GM18498 (cell line): ENCODE data around the gene HOTAIR.

Experiments used
- ATAC-seq: cut with Tn5 transposase; IDR thresholded peaks from one replicate; pipeline ENCODE4 v1.9.1; 2021; ENCODE audit warnings: mild to moderate bottlenecking, moderate library complexity; ENCODE audit not compliant: unreplicated experiment

The HOTAIR gene

DNA sequence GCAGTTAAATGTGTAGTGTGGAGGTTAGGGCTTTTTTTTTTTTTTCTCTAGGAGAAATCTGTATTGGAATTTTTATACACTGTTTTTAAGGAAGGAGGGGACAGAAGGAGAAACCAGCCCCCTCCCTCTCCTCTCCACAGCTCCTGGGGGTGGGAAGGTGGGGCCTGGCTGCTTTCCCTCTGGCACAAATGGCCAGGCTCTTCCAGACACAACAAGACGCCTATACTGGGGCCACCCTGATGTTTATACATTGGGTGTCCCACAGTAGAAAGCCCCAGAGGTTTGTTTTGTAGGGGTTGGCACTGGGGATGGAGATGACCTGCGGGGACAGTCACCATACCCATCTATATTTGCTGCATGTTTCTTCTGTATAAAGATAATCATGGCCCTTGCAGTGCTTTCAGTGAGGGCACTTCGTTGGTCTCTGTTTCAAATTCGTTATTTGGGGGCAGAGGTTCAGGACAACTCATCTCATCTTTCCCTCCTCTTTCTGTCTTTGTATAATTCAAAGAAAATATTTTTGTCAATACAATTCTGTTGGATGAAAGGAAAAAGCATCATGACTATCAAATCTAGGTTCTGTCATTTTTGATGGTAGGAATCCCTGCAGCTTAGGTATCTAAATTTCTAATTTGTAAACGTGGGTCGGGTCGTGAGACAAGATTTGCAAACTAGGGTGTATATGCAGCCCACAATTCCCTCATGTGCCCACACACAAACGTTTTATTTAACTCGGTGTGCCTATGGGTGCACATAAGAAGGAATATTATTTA, 2.3 kb upstream of the HOTAIR start:
- no peak for ATAC-seq

DNA sequence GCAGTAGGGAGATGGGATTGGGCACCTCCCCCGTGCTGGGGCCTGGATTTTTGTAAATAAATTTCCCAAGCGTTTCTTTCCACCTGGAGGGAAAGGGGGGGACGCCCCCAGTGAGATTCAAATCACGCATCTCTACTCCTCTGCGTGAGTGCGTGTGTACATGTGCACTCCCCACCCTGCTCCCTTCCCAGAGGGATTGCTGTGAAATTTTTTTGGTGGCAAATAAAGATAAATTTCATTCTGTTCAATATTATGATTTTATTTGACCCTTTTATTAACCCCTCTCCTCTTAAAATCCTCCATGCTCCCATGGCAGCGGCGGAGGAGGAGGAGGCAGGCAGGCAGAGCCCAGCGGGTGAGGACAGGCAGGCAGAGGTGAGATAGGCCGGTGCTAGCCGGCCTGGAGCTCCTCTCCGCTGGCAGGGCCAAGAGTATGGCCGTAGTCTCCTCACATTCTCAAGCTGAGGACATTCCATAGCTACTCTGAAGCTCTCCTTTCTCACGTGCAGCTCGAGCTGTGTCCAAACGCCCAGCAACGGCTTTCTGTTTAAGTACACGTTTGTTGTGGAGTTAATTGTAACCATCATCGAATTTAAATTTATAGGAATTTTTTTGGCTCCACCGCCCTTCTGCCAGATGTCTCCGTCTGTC, 1.5 kb upstream of the HOTAIR start:
- ATAC-seq, result no peak

DNA sequence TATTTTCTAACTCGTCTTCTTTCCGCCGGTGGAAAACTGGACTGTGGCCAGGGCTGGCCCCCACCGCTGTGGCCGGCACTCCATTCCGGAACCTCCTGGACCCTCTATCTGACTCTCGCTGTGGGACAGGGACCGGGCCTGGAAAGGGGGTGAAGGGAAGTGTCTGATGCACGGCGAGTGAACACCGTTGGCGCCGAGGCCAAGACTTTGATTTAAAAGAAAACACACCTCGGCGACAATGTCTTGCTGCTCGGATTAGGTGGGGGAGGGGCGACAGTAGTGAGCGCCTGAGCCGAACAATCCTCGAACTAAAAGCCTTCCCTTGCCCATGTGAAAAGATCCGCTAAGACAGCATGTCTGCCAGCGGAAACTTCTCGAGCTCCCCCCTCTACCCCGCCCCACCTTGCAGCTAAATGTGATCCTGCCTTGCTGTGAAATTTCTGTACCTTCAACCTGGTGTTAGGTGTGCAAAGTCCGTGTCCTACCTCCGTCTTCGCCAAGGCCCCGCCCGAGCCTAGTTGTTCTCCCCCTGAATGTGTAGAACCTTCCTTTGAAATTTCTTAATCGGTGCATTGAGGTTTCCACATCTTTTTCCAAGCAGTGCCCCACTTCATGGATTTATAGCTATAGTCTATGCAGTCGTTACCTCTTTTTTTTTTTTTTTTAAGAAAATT, 862 bp upstream of the HOTAIR start:
- no peak for ATAC-seq

GRCh38 chr12:53975064-53975471, 314 bp upstream of the HOTAIR start:
- ATAC-seq, result no peak

DNA sequence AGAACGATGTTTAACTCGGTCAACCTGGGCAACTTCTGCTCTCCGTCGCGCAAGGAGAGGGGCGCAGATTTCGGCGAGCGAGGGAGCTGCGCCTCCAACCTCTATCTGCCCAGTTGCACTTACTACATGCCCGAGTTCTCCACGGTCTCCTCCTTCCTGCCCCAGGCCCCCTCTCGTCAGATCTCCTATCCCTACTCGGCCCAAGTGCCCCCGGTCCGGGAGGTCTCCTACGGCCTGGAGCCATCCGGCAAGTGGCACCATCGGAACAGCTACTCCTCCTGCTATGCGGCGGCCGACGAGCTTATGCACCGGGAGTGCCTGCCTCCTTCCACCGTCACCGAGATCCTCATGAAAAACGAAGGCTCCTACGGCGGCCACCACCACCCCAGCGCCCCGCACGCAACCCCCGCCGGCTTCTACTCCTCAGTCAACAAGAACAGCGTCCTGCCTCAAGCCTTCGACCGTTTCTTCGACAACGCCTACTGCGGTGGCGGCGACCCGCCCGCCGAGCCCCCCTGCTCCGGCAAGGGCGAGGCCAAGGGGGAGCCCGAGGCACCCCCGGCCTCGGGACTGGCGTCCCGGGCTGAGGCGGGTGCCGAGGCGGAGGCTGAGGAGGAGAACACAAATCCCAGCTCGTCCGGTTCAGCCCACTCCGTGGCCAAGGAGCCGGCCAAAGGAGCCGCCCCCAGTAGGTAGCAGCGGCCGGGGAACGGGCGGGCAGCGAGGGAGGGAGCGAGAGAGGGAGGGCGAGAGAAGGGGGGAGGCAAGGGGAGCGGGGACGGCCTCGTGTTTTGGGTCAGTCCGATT, 1.3 kb downstream of the HOTAIR start:
- ATAC-seq, result no peak

GRCh38 chr12:53972722-53973235, 2.0 kb downstream of the HOTAIR start, which contains the start of gene HOXC11:
Gene HOXC11 (plus strand): TSS chr12:53973126. CDS start chr12:53973242, 116 bp downstream.
- ATAC-seq, result no peak

DNA sequence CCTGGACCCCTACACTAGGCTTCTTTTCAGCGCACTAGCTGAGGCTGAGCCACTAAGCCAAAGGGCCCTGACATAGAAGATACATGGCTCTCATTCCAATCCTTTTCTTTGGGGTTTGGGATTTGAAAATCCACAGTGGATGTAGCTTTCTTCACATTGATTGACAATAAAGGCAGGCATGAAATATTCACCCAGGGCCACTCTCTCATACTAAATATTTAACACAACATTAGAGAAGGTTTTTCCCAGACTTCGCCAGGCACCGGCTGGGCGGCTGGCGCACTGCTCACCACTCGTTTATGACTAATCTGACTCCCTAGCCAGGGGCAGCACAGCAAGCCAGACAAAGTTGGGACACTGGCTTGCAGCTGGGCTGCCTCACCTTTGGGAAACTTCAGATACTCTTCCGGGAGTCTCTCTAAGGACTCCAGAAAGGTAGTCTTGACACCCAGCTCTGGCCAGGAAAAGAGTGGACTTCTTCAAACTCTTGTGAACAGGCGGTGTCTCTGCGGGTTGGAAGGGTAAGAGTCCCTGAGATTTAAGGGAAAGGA, 2.5 kb downstream of the HOTAIR start:
- ATAC-seq, result no peak

DNA sequence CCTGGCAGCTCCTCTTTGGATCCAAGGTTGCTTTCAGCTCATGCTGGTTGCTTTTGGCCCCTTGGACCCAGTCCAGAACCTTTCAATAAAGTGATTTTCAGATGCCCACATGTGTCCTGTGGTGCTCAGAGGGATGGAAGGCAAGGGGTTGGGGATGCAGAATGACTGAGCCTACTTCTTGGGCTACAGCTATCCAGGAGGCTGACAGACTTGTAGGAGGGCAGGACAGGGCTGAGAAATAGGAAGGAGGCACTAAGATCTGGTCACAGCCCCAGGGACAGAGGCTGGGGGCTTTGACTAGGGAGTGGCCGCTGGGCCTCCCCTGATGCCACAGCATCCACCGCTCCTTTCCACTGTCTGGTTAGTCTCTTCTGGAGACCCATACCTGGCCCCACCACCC, 3.1 kb downstream of the HOTAIR start:
- ATAC-seq, result no peak

DNA sequence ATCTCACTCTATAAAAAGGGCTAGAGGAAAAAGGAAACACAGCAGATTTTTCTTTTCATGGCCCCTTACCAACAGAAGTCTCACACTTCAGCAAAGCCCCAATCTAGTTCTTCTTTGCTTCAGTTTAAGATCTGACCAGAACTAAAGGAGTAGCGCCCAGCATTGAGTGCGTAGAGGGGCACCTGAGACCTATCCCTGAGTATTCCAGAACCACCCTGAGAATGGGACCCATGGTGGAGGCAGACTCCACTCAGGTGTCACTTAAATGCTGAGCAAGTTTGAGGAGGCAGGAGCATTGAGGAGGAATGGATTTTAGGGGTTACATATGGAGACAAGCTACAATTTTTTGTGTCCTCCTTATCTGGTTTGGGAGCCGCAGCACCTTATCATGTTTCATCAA, 3.6 kb downstream of the HOTAIR start:
- no peak for ATAC-seq

DNA sequence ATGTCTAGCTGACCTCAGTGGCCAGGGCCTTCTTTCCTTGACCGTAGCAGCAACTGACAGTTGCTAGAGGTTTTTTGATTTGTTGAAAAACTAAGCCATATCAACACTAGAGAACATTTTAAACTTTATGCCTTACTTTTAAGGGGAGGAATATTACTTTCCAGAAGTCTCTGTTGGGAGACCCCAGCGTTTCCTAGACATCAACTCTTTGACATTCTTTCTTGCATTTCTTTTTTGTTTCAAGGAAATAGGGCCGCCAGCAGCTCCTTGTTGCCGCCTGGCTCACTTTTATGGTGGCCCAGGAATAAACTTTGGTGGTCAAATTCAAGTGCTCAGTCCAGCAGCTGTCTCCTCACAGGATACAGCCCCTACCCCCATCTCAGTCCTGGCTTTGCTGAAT, 4.3 kb downstream of the HOTAIR start:
- ATAC-seq, result no peak

- no peak for ATAC-seq
Observed at GRCh38 chr12:53969588-53970259, 5.0 kb downstream of the HOTAIR start.

GRCh38 chr12:53968214-53969127, 6.3 kb downstream of the HOTAIR start:
- no peak for ATAC-seq

DNA sequence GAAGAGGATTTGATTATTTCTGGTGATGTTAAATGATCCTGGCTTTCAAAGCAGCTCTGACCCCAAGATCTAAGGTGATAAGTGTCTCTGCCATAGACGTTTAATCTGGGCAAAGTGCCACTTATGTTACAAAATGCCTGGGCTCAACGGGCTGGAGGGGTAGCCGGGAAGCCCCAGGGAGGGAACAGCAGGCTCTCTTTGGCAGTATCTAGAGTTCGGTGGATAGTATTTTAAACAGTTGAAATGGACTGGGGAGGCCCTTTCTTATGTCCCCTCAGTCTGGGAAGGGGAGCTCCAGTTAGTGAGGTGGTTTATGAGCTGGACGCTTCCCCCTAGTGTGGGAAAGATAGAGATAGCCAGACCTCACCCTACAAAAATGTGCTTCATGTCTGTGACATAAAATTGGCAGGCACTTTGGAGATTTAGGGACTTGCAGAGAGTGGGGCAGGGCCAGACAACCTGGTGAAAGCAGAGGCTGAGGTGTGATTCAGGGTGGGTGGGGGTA, 7.3 kb downstream of the HOTAIR start:
- ATAC-seq, result no peak

GRCh38 chr12:53966385-53967133, 8.2 kb downstream of the HOTAIR start:
- ATAC-seq, result no peak

GRCh38 chr12:53966085-53966384, 8.7 kb downstream of the HOTAIR start:
- ATAC-seq, result no peak

- no peak for ATAC-seq
Observed at GRCh38 chr12:53965281-53966084, 9.3 kb downstream of the HOTAIR start.

DNA sequence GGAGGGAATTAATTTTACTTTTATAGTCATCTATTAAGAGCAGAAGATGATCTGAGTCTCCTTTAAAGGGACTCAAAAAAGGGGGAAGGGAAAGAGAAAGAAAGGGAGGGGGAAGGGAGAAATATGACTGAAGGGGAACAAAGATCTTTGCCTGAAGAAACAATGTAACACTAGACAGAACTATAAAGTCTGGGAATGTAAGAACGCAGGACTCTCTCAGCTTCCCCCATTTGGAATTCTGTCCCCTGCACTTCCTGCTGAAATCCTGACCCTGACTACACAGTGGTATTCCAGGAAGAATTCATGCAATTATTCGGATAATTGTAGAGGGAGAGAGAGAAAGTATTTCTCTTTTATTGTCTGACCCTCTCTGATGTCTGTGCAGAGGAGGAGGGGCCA, 10.4 kb downstream of the HOTAIR start:
- no peak for ATAC-seq
